HEK293T (cell line): Measurements from ENCODE around the gene CMYA5.

ENCODE experiments used
- ARNT ChIP-seq: fragments of 450-650 bp; IDR thresholded peaks from 2 replicates; pipeline ENCODE4 v1.6.1; 2017; ENCODE audit warnings: mild to moderate bottlenecking
- BHLHE40 ChIP-seq: fragments of 450-650 bp; IDR thresholded peaks from 2 replicates; pipeline ENCODE4 v1.6.1; 2016; ENCODE audit warnings: mild to moderate bottlenecking, moderate library complexity, borderline replicate concordance
- CTBP1 ChIP-seq: fragments of 450-650 bp; IDR thresholded peaks from 2 replicates; pipeline ENCODE4 v1.6.1; 2016; ENCODE audit warnings: borderline replicate concordance
- ELF4 ChIP-seq: fragments of 450-650 bp; IDR thresholded peaks from 2 replicates; pipeline ENCODE4 v1.6.1; 2017; ENCODE audit warnings: antibody characterized with exemption
- FOXA1 ChIP-seq: fragments of 450-650 bp; IDR thresholded peaks from 2 replicates; pipeline ENCODE4 v1.6.1; 2016; ENCODE audit warnings: mild to moderate bottlenecking
- FOXK2 ChIP-seq: fragments of 450-650 bp; IDR thresholded peaks from 2 replicates; pipeline ENCODE4 v1.6.1; 2016; ENCODE audit warnings: mild to moderate bottlenecking
- FOXM1 ChIP-seq: fragments of 450-650 bp; IDR thresholded peaks from 2 replicates; pipeline ENCODE4 v1.6.1; 2017; ENCODE audit warnings: mild to moderate bottlenecking, borderline replicate concordance
- HDGF ChIP-seq: fragments of 450-650 bp; IDR thresholded peaks from 2 replicates; pipeline ENCODE4 v1.6.1; 2017; ENCODE audit warnings: antibody characterized with exemption, borderline replicate concordance
- NFRKB ChIP-seq: fragments of 450-650 bp; IDR thresholded peaks from 2 replicates; pipeline ENCODE4 v1.6.1; 2016; ENCODE audit warnings: mild to moderate bottlenecking, moderate library complexity
- SP1 ChIP-seq: fragments of 450-650 bp; IDR thresholded peaks from 2 replicates; pipeline ENCODE4 v1.6.1; 2017
- SUZ12 ChIP-seq: fragments of 450-650 bp; IDR thresholded peaks from 2 replicates; pipeline ENCODE4 v1.6.1; 2016; ENCODE audit warnings: mild to moderate bottlenecking
- TARDBP ChIP-seq: fragments of 450-650 bp; IDR thresholded peaks from 2 replicates; pipeline ENCODE4 v1.6.1; 2016
- TF ChIP-seq, protein P1 (sequence below): fragments of 450-650 bp; IDR thresholded peaks from 2 replicates; pipeline ENCODE4 v1.6.1; 2016

DNA sequence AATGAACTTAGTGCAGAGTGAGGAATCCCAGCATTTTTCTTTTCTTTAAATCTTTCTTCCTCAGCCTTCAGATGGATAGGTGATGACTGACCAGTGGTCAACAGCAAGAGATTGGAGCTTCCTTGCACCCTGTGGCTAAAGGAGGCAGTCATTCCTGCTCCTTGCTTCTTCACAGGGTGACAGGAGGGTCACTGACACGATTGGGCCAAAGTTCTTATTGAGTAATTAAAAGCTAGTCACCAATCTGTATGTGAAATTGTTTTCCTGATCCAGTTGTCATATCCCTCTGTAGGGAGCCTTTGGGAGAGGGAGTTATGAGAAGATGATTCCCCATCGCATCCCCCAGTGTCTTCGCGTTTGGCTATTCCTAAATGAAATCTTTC is 85.2 kb downstream of the CMYA5 start:
- TF ChIP-seq HDGF, result no peak
- TF ChIP-seq TARDBP, result no peak
- TF ChIP-seq SP1, result no peak
- TF ChIP-seq FOXM1, result no peak
- TF ChIP-seq SUZ12, result no peak
- TF ChIP-seq, protein P1, sequence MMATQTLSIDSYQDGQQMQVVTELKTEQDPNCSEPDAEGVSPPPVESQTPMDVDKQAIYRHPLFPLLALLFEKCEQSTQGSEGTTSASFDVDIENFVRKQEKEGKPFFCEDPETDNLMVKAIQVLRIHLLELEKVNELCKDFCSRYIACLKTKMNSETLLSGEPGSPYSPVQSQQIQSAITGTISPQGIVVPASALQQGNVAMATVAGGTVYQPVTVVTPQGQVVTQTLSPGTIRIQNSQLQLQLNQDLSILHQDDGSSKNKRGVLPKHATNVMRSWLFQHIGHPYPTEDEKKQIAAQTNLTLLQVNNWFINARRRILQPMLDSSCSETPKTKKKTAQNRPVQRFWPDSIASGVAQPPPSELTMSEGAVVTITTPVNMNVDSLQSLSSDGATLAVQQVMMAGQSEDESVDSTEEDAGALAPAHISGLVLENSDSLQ, result no peak
- TF ChIP-seq ELF4, result no peak
- TF ChIP-seq FOXA1, result no peak
- TF ChIP-seq BHLHE40, result no peak
- TF ChIP-seq NFRKB, result no peak
- TF ChIP-seq CTBP1, result no peak
- no peak for TF ChIP-seq ARNT
- TF ChIP-seq FOXK2, result no peak
